ENCODE results near the gene FNDC1. TPM values are rescaled to one million over a fixed set of nuclear protein-coding genes. Genes with fewer than 3 reads are reported as not detected.

The FNDC1 gene
- total RNA-seq, 1 donor = 24.2 TPM

GRCh38 chr6:159302594-159302992 lies 133.4 kb downstream of the FNDC1 start:
- Histone ChIP-seq H3K27ac (ENCODE audit: low read depth, low read length) (no peak overlapping the region), H4K20me1 (ENCODE audit: insufficient read depth, low read length) (no peaks in the 10 kb centered on the region), H3K36me3 (ENCODE audit: insufficient read depth, low read length) (no peaks in the 10 kb centered on the region), H3K79me2 (ENCODE audit: insufficient read depth, low read length) (no peaks in the 10 kb centered on the region), H2AFZ (ENCODE audit: low read length) (no peak overlapping the region), H3K27me3 (ENCODE audit: insufficient read depth, low read length) (no peaks in the 10 kb centered on the region), H3K4me3 (ENCODE audit: insufficient read depth, low read length) (no peak overlapping the region), H3K9me3 (ENCODE audit: low read depth, low read length) (no peaks in the 10 kb centered on the region), H3K4me1 (ENCODE audit: insufficient read depth, low read length) (peaks cover under 1% of the 10 kb centered on the region), H3K4me2 (ENCODE audit: insufficient read depth, low read length) (no peak overlapping the region)
- TF ChIP-seq CTCF (IDR thresholded peaks at IDR 0.05; ENCODE audit: extremely low read depth, low read depth, low read length) = no peak
- no peak for DNase-seq (ENCODE audit: insufficient read length, low spot score, missing footprints)

GRCh38 chr6:159303159-159303558 lies 134.0 kb downstream of the FNDC1 start:
- no peak overlapping the region for H2AFZ ChIP-seq (ENCODE audit: low read length)
- no peak for DNase-seq (ENCODE audit: insufficient read length, low spot score, missing footprints)
- H3K79me2 ChIP-seq (ENCODE audit: insufficient read depth, low read length) = no peaks in the 10 kb centered on the region
- no peaks in the 10 kb centered on the region for H4K20me1 ChIP-seq (ENCODE audit: insufficient read depth, low read length)
- H3K27ac ChIP-seq (ENCODE audit: low read depth, low read length) = no peak overlapping the region
- no peak for TF ChIP-seq CTCF (IDR thresholded peaks at IDR 0.05; ENCODE audit: extremely low read depth, low read depth, low read length)
- no peak overlapping the region for H3K4me3 ChIP-seq (ENCODE audit: insufficient read depth, low read length)
- H3K9me3 ChIP-seq (ENCODE audit: low read depth, low read length) = no peaks in the 10 kb centered on the region
- H3K36me3 ChIP-seq (ENCODE audit: insufficient read depth, low read length) = no peaks in the 10 kb centered on the region
- peaks cover 4% of the 10 kb centered on the region for H3K4me1 ChIP-seq (ENCODE audit: insufficient read depth, low read length)
- no peaks in the 10 kb centered on the region for H3K27me3 ChIP-seq (ENCODE audit: insufficient read depth, low read length)
- H3K4me2 ChIP-seq (ENCODE audit: insufficient read depth, low read length) = no peak overlapping the region

GRCh38 chr6:159303784-159304183 lies 134.6 kb downstream of the FNDC1 start:
- no peak overlapping the region for H3K4me2 ChIP-seq (ENCODE audit: insufficient read depth, low read length)
- H3K4me3 ChIP-seq (ENCODE audit: insufficient read depth, low read length) = no peak overlapping the region
- TF ChIP-seq CTCF (IDR thresholded peaks at IDR 0.05; ENCODE audit: extremely low read depth, low read depth, low read length) = no peak
- H3K9me3 ChIP-seq (ENCODE audit: low read depth, low read length) = no peaks in the 10 kb centered on the region
- no peak overlapping the region for H3K27ac ChIP-seq (ENCODE audit: low read depth, low read length)
- H3K36me3 ChIP-seq (ENCODE audit: insufficient read depth, low read length) = no peaks in the 10 kb centered on the region
- H2AFZ ChIP-seq (ENCODE audit: low read length) = no peak overlapping the region
- H3K79me2 ChIP-seq (ENCODE audit: insufficient read depth, low read length) = no peaks in the 10 kb centered on the region
- H4K20me1 ChIP-seq (ENCODE audit: insufficient read depth, low read length) = no peaks in the 10 kb centered on the region
- H3K4me1 ChIP-seq (ENCODE audit: insufficient read depth, low read length) = peaks cover 4% of the 10 kb centered on the region
- no peaks in the 10 kb centered on the region for H3K27me3 ChIP-seq (ENCODE audit: insufficient read depth, low read length)
- DNase-seq (ENCODE audit: insufficient read length, low spot score, missing footprints) = no peak

- no peak overlapping the region for H3K27ac ChIP-seq (ENCODE audit: low read depth, low read length)
- no peaks in the 10 kb centered on the region for H3K27me3 ChIP-seq (ENCODE audit: insufficient read depth, low read length)
- no peak for TF ChIP-seq CTCF (IDR thresholded peaks at IDR 0.05; ENCODE audit: extremely low read depth, low read depth, low read length)
- no peak overlapping the region for H2AFZ ChIP-seq (ENCODE audit: low read length)
- no peak overlapping the region for H3K4me3 ChIP-seq (ENCODE audit: insufficient read depth, low read length)
- H3K4me2 ChIP-seq (ENCODE audit: insufficient read depth, low read length) = no peak overlapping the region
- peaks cover 4% of the 10 kb centered on the region for H3K4me1 ChIP-seq (ENCODE audit: insufficient read depth, low read length)
- no peaks in the 10 kb centered on the region for H3K79me2 ChIP-seq (ENCODE audit: insufficient read depth, low read length)
- H4K20me1 ChIP-seq (ENCODE audit: insufficient read depth, low read length) = no peaks in the 10 kb centered on the region
- no peaks in the 10 kb centered on the region for H3K36me3 ChIP-seq (ENCODE audit: insufficient read depth, low read length)
- H3K9me3 ChIP-seq (ENCODE audit: low read depth, low read length) = no peaks in the 10 kb centered on the region
- no peak for DNase-seq (ENCODE audit: insufficient read length, low spot score, missing footprints)
Measured at GRCh38 chr6:159304641-159305040, 135.4 kb downstream of the FNDC1 start.
